ENCODE measurements around the gene KIAA1549.

GRCh38 chr7:138867744-138868143 lies 113.4 kb downstream of the KIAA1549 start:
- no peak for TF ChIP-seq EZH2phosphoT487 (conservative IDR thresholded peaks at IDR 0.05; ENCODE audit: low read length)
- no peak for TF ChIP-seq CTCF (IDR thresholded peaks at IDR 0.05; ENCODE audit: insufficient read depth, low read length, poor library complexity, severe bottlenecking)
